Muscle layer of duodenum (tissue), 2 donors: Measurements from ENCODE around the gene RAB21.
"Not testable (repeated sequence)": the region's sequence is repeated elsewhere in the genome, so short reads cannot be mapped to it uniquely, and the experiment has no call there.

Experiments used
- H3K27ac ChIP-seq: one replicate; pipeline ENCODE4 v1.7.0; 2013; ENCODE audit warnings: mild to moderate bottlenecking, low read length
- H3K27me3 ChIP-seq: one replicate; pipeline ENCODE4 v1.7.0; 2013; ENCODE audit warnings: low read depth, mild to moderate bottlenecking, control low read depth, low read length
- H3K36me3 ChIP-seq, 2 donors: one replicate each; pipeline ENCODE4 v1.7.0; 2013; ENCODE audit warnings: low read length in 2 of 2, control low read depth in 1 of 2, mild to moderate bottlenecking in 1 of 2; ENCODE audit not compliant: insufficient read depth in 2 of 2, control insufficient read depth in 1 of 2
- H3K4me1 ChIP-seq, 2 donors: one replicate each; pipeline ENCODE4 v1.7.0; 2013; ENCODE audit warnings: low read length in 2 of 2, mild to moderate bottlenecking in 2 of 2, control low read depth in 1 of 2, moderate library complexity in 1 of 2; ENCODE audit not compliant: insufficient read depth in 2 of 2, control insufficient read depth in 1 of 2
- H3K4me3 ChIP-seq, 2 donors: one replicate each; pipeline ENCODE4 v1.7.0; 2013; ENCODE audit warnings: low read length in 2 of 2, low read depth in 1 of 2, mild to moderate bottlenecking in 1 of 2
- H3K9me3 ChIP-seq, 2 donors: one replicate each; pipeline ENCODE4 v1.7.0; 2013; ENCODE audit warnings: low read length in 2 of 2, control low read depth in 1 of 2, mild to moderate bottlenecking in 1 of 2; ENCODE audit not compliant: control insufficient read depth in 1 of 2
- donor health status: healthy.

The RAB21 gene

GRCh38 chr12:71800177-71800576 is 45.5 kb downstream of the RAB21 start:
- Histone ChIP-seq H3K27ac (no peak overlapping the region), H3K36me3 (no peaks in the 10 kb centered on the region), H3K27me3 (no peaks in the 10 kb centered on the region), H3K4me1 (no peaks in the 10 kb centered on the region), H3K4me3 (no peak overlapping the region), H3K9me3 (no peaks in the 10 kb centered on the region)

GRCh38 chr12:71804505-71804904 is 49.8 kb downstream of the RAB21 start:
- Histone ChIP-seq H3K27ac (no peak overlapping the region), H3K36me3 (no peaks in the 10 kb centered on the region), H3K4me1 (no peaks in the 10 kb centered on the region), H3K4me3 (no peak overlapping the region), H3K27me3 (no peaks in the 10 kb centered on the region), H3K9me3 (no peaks in the 10 kb centered on the region)

- Histone ChIP-seq H3K27me3 (no peaks in the 10 kb centered on the region), H3K36me3 (no peaks in the 10 kb centered on the region), H3K27ac (no peak overlapping the region), H3K4me1 (no peaks in the 10 kb centered on the region), H3K4me3 (no peak overlapping the region), H3K9me3 (no peaks in the 10 kb centered on the region)
Measured at GRCh38 chr12:71810921-71811320, 56.3 kb downstream of the RAB21 start.

- not testable (repeated sequence) for H3K9me3 ChIP-seq, H3K4me3 ChIP-seq, H3K27me3 ChIP-seq, H3K36me3 ChIP-seq, H3K4me1 ChIP-seq, H3K27ac ChIP-seq
Measured at GRCh38 chr12:71815242-71815641, 60.6 kb downstream of the RAB21 start.

- not testable (repeated sequence) for H3K4me1 ChIP-seq, H3K36me3 ChIP-seq, H3K4me3 ChIP-seq, H3K27me3 ChIP-seq, H3K9me3 ChIP-seq, H3K27ac ChIP-seq
Measured at GRCh38 chr12:71822088-71822487, 67.4 kb downstream of the RAB21 start.

- Histone ChIP-seq H3K27me3 (no peaks in the 10 kb centered on the region), H3K4me3 (no peak overlapping the region), H3K36me3 (no peaks in the 10 kb centered on the region), H3K27ac (no peak overlapping the region), H3K4me1 (no peaks in the 10 kb centered on the region), H3K9me3 (no peaks in the 10 kb centered on the region)
Measured at GRCh38 chr12:71828813-71829212, 74.2 kb downstream of the RAB21 start.

- Histone ChIP-seq H3K4me1 (peaks cover 0 to 14% of the 10 kb centered on the region in 2 donors), H3K36me3 (peaks cover 0 to 10% of the 10 kb centered on the region in 2 donors), H3K4me3 (no peak overlapping the region), H3K9me3 (no peaks in the 10 kb centered on the region), H3K27me3 (no peaks in the 10 kb centered on the region), H3K27ac (no peak overlapping the region)
Measured at GRCh38 chr12:71837356-71837755, 82.7 kb downstream of the RAB21 start.

GRCh38 chr12:71838231-71838630 is 83.6 kb downstream of the RAB21 start:
- Histone ChIP-seq H3K4me1 (peaks cover 0 to 14% of the 10 kb centered on the region in 2 donors), H3K27ac (no peak overlapping the region)

GRCh38 chr12:71838676-71839075 is 84.0 kb downstream of the RAB21 start:
- Histone ChIP-seq H3K27ac (peak overlapping the region; percentile 96), H3K9me3 (no peaks in the 10 kb centered on the region), H3K36me3 (peaks cover 0 to 10% of the 10 kb centered on the region in 2 donors), H3K27me3 (no peaks in the 10 kb centered on the region), H3K4me1 (peaks cover 0 to 16% of the 10 kb centered on the region in 2 donors), H3K4me3 (peak overlapping the region; percentile 85 to 88)

More at GRCh38 chr12:71838231-71838630, 83.6 kb downstream of the RAB21 start:
- Histone ChIP-seq H3K4me3 (no peak overlapping the region), H3K36me3 (peaks cover 0 to 10% of the 10 kb centered on the region in 2 donors), H3K9me3 (no peaks in the 10 kb centered on the region), H3K27me3 (no peaks in the 10 kb centered on the region)

GRCh38 chr12:71840231-71840847 is 85.7 kb downstream of the RAB21 start:
- H3K27me3 ChIP-seq, result no peaks in the 10 kb centered on the region
- peaks cover 0 to 21% of the 10 kb centered on the region in 2 donors for H3K4me1 ChIP-seq

GRCh38 chr12:71846322-71846940 is 91.8 kb downstream of the RAB21 start:
- no peak overlapping the region for H3K4me3 ChIP-seq
- H3K27ac ChIP-seq, result no peak overlapping the region
- H3K4me1 ChIP-seq, result peaks cover 0 to 15% of the 10 kb centered on the region in 2 donors
- no peaks in the 10 kb centered on the region for H3K27me3 ChIP-seq
- H3K36me3 ChIP-seq, result no peaks in the 10 kb centered on the region
- H3K9me3 ChIP-seq, result no peaks in the 10 kb centered on the region

More at GRCh38 chr12:71840231-71840847, 85.7 kb downstream of the RAB21 start:
- Histone ChIP-seq H3K9me3 (no peaks in the 10 kb centered on the region), H3K27ac (peak overlapping the region; percentile 96), H3K4me3 (peak overlapping the region; percentile 85 to 88), H3K36me3 (peaks cover 0 to 10% of the 10 kb centered on the region in 2 donors)

GRCh38 chr12:71848212-71848611 is 93.5 kb downstream of the RAB21 start:
- H3K9me3 ChIP-seq, result peaks cover 0 to 6% of the 10 kb centered on the region in 2 donors
- no peaks in the 10 kb centered on the region for H3K27me3 ChIP-seq
- peaks cover 0 to 7% of the 10 kb centered on the region in 2 donors for H3K36me3 ChIP-seq
- no peak overlapping the region for H3K27ac ChIP-seq
- peaks cover 0 to 10% of the 10 kb centered on the region in 2 donors for H3K4me1 ChIP-seq
- no peak overlapping the region for H3K4me3 ChIP-seq
